HCEC 1CT (cell line): Measurements from ENCODE around the gene STRA8.
A peak's percentile ranks its signal among the peaks of the same experiment; 100 is the strongest.

ENCODE experiments used
- DNase-seq: peaks from one replicate; pipeline ENCODE4 v3.0.0-alpha.2; 2017

STRA8 gene

GRCh38 chr7:135240441-135240840 lies 6.8 kb downstream of the STRA8 start:
- no peak for DNase-seq

DNA sequence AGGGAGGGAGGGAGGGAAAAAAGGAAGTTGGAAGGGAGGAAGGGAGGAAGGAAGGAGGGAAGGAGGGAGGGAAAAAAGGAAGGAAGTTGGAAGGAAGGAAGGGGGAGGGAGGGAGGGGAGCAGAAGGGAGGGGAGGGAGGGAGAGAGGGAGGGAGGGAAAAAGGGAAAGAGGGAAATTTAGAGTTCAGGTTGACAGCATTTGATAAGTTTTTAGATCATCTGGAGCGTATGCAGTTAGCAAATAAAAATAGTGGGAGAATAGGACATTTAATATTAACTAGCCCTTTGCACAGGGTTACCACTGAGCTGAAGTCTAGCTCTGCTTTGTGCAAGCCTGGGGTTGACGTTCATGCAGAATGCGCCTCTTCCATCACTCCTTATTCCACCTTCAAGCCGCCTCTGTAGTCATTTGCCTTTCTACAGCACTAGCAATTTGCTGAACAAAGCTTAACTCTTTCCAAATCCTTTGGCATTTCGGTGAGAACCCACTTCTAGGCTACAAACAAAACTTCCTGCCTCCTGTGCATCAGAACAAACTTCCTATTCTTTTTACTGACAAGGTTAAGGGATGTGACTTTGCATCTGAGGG lies 8.6 kb downstream of the STRA8 start:
- no peak for DNase-seq

- no peak for DNase-seq
Observed at GRCh38 chr7:135245226-135246190, 11.9 kb downstream of the STRA8 start.

DNA sequence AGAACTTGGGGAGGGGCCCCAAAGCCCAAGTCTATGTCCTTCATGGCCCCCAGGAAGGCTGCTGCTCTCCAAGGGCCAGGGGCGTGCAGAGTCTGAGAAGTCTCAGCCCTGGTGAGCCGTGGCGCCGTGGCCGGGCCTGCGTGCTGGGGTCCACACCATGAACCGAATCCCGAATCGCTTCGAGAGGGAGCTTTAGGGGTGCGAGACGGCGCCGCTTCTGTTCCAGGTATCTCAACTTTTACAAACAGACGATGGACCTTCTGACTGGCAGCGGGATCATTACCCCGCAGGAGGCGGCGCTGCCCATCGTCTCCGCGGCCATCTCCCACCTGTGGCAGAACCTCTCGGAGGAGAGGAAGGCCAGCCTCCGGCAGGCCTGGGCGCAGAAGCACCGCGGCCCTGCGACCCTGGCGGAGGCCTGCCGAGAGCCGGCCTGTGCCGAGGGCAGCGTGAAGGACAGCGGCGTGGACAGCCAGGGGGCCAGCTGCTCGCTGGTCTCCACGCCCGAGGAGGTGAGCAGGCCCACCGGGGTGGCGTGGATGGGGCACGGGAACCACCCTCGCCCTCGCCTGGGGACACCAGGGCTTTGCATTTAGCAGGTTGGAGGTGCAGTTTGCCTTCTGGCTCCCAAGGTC lies 12.7 kb downstream of the STRA8 start:
- no peak for DNase-seq

- no peak for DNase-seq
Observed at GRCh38 chr7:135247746-135248471, 14.3 kb downstream of the STRA8 start.

GRCh38 chr7:135248546-135248945 lies 14.9 kb downstream of the STRA8 start:
- DNase-seq: no peak

- DNase-seq: no peak
Observed at GRCh38 chr7:135251496-135252391, 18.1 kb downstream of the STRA8 start.

- peak; percentile 77 for DNase-seq
Observed at GRCh38 chr7:135253851-135254771, 20.5 kb downstream of the STRA8 start.

DNA sequence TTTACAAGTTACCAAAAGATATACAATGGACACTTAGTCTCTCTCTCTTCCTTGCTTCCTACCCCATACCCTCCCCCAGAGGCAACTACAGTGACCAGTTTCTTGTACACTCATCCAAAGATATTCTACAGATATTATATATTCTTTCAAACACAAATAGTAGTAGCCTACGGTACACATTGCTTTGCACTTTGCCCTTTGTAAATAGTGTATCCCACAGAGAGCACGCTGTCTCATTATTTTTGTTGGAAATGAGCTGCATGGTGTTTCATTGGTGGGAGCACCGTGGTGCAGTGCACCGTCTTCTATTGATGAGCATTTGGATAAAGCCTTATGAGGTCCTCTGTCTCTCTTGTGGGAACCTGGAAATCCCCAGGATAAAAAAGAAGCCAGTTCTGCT lies 24.2 kb downstream of the STRA8 start:
- no peak for DNase-seq

DNA sequence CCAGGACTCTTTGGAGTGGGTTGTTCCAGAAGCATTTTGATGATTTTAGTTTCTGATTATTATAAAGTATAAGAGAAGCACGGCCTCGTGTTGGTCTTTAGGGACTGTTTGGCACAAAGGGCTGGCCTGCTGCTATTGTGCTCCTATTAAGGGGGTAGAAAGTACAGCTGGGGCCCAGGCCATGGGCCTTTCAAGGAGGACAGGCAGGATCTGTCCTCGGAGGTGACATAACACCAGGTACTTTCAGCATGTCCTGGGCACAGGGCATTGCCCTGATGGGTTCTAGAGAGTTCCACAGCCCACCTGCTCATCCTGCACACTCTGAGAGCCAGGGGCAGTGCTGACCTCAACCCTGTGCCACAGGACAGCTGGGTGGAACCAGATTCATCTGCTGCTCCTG lies 24.9 kb downstream of the STRA8 start:
- DNase-seq: no peak

DNA sequence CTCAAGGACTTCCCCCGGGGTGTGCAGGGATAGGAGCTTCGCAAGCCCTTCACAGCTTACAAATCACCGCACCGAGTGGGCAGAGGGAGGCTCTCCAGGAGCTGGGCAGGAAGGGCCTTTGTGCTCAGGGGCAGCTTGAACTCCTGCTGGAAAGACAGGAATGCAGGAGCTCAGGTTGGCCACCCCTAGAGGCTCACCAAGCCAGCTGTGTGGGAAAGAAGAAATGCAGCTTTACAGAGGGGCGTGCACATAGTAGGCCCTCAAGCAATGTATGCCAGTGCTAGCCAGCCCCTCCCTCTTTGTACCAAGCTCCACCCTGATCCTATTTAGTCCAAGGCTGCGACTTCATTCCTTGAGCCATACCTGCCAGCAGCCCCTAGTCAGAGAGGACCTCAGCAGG lies 26.1 kb downstream of the STRA8 start:
- DNase-seq: no peak

DNA sequence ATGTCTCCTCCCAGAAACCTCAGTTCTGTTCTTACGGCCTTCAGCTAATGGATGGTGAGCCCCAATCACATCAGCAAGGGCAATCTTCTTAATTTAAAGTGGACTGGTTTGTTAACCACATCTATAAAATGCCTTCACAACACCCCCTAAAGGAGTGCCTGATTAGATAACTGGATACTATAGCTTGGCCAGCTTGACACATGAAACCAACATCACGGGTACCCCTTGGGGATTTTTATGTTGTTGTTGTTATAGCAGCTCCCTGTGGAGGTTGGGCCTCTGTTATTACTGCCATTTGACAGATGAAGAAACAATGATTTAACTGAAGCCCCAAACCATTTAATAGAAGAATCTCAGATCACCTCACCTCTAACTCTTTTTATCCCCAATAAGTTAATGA lies 26.8 kb downstream of the STRA8 start:
- no peak for DNase-seq

- DNase-seq: no peak
Observed at GRCh38 chr7:135260930-135261721, 27.5 kb downstream of the STRA8 start.

- DNase-seq: no peak
Observed at GRCh38 chr7:135262623-135263320, 29.1 kb downstream of the STRA8 start.

DNA sequence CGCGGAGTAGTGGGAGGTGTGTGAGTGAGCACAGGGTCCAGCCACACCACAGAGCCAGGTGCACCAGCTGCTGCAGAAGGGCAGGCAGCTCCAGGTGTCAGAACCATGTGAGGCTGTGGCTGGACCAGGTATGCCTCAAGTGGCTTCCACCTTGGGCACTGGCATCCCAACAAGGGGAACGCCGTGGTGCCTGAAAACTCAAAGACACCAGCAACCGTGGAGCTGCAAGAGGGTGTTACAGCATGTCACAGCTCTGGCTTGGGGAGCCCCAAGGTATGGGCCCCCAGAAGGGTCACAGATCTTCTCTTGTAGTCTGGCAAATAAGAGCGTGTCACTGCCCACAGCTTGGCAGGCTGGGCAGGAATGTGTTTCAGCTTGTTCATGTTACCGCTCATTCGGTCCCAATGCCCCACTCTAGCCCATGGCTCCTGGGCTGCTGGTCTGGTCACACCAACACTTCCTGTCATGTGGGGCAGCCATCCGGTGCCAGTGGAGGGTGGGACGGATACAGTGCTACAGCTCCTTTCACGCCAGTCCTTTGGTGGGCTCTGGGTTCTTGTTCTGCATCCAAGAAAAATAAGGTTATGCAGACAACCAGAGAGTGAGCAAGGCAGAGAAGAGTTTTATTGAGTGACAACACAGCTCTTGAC lies 29.8 kb downstream of the STRA8 start:
- DNase-seq: no peak

GRCh38 chr7:135265637-135266036 lies 32.0 kb downstream of the STRA8 start:
- no peak for DNase-seq

- no peak for DNase-seq
Observed at GRCh38 chr7:135269921-135270320, 36.3 kb downstream of the STRA8 start.

DNA sequence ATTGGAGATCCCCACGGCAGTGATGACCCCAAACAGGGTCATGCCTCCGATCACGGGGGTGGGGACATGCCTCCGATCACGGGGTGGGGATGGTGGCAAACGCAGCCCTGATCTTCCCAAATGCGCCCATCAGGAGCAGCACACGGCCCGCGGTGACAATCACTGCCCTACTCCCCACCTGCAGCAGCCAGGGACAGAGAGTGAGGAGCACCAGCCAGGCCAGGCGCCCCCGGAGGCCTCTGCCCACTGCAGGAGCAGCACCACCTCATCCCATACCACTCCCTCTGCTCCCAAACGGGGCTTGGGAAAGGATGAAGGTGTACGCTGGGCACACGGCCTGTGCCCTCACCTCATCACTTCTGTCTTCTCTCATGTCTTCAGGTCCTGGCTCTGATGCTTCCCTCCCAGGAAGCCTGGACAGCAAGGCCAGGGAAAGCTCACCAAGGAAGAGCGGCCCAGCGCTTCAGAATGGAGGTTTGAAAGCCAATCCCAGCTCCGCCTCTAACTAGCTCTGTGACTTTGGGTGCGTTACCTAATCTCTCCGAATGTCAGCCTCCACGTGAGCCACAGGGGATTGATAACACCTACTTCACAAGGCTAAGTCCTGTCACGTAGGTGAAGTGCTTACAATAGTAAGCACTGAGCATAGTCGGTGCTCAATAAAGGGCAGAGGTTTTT lies 37.1 kb downstream of the STRA8 start:
- no peak for DNase-seq
